GM19467 (cell line): ENCODE results near the gene PTCD2.
"Not testable (repeated sequence)": the region's sequence is repeated elsewhere in the genome, so short reads cannot be mapped to it uniquely, and the experiment has no call there.

Experiments
- ATAC-seq: cut with Tn5 transposase; IDR thresholded peaks from one replicate; pipeline ENCODE4 v1.9.1; 2021; ENCODE audit warnings: mild to moderate bottlenecking, moderate library complexity; ENCODE audit not compliant: unreplicated experiment

PTCD2 gene

GRCh38 chr5:72377910-72378638, 57.9 kb downstream of the PTCD2 start:
- ATAC-seq = no peak

- ATAC-seq = no peak
Observed at GRCh38 chr5:72378639-72379289, 58.6 kb downstream of the PTCD2 start.

DNA sequence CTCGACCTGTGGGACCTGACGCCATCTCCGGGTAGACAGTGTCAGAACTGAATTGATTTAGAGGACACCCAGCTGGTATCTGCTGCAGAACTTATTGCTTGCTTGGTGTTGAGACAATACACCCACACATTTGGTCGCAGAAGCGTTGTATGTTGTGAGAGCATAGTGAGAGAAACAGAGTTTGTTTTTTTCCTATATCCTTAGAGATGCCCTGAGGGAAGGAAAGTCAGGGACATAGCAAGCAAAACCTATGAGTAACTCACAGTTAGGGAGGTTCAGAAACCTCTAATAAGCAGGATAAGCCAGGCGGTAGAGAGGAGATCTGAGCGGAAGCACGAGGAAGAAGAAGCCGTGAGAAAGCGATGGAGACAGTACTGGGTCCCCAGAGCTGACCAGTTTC, 59.8 kb downstream of the PTCD2 start:
- no peak for ATAC-seq

DNA sequence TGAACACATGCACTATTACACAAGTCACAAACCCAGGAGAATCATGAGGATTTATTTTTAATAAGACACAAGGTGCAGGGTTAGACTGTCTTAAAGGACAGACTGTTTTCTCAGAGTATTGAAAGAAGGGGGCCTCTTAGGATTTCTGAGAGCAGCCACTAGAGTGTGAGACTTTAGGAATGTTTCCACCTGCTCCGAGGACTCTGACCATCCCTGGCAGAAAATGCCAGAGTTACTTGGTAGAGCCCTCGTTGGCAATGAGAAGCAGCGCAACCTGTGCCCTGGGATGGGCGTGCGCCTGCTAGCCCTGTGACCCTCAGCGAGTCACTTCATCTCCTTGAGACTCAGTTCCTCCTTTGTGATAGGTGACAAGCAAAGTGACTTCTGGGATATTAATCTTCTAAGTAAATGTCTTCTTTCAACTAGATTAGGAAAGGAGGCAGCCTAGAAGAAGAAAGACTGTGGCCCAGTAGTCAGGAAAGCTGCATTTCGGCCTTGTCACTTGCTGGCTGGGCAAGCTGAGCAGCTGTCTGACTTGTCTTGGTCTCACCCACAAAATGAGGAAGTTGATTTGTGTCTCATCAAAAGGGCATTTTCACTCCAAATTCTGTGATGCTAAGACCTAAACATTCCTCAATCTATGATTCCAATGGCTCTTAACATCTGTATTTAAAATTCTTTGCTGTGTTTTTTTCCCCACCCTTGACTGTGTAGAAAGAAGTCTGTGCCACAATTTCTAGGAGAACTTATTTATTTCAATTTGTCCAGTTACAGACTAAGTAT, 60.5 kb downstream of the PTCD2 start:
- no peak for ATAC-seq

- no peak for ATAC-seq
Observed at GRCh38 chr5:72383280-72383679, 63.1 kb downstream of the PTCD2 start.

- no peak for ATAC-seq
Observed at GRCh38 chr5:72383726-72384125, 63.6 kb downstream of the PTCD2 start.

- ATAC-seq = no peak
Observed at GRCh38 chr5:72386639-72387038, 66.5 kb downstream of the PTCD2 start.

- no peak for ATAC-seq
Observed at GRCh38 chr5:72387985-72388384, 67.8 kb downstream of the PTCD2 start.

GRCh38 chr5:72388646-72389045, 68.5 kb downstream of the PTCD2 start:
- ATAC-seq = no peak

GRCh38 chr5:72390836-72391235, 70.7 kb downstream of the PTCD2 start:
- ATAC-seq = no peak

- no peak for ATAC-seq
Observed at GRCh38 chr5:72392326-72392733, 72.2 kb downstream of the PTCD2 start.

- no peak for ATAC-seq
Observed at GRCh38 chr5:72393052-72393451, 72.9 kb downstream of the PTCD2 start.

GRCh38 chr5:72394688-72395087, 74.5 kb downstream of the PTCD2 start:
- ATAC-seq = no peak

GRCh38 chr5:72397836-72398235, 77.7 kb downstream of the PTCD2 start:
- ATAC-seq = no peak

DNA sequence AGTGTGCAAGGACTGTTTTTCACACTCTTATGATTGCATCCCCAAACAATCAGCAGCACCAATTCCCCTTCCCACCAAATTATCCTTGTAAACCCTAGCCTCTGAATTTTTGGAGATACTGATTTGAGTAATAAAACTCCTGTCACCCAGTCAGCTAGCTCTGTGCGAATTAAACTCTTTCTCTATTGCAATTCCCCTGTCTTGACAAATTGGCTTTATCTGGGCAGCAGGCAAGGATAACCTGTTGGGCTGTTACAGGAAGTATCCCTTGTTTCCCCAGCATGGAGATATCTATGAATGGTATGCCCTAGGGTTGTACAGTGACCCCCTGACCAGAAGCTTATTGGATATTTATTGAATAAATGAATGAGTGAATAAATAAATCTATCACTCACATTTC, 80.8 kb downstream of the PTCD2 start:
- no peak for ATAC-seq

- no peak for ATAC-seq
Observed at GRCh38 chr5:72402381-72402890, 82.3 kb downstream of the PTCD2 start.

GRCh38 chr5:72402959-72403628, 82.9 kb downstream of the PTCD2 start:
- no peak for ATAC-seq

GRCh38 chr5:72404771-72405170, 84.6 kb downstream of the PTCD2 start:
- ATAC-seq = not testable (repeated sequence)

- ATAC-seq = no peak
Observed at GRCh38 chr5:72407078-72407477, 86.9 kb downstream of the PTCD2 start.

- no peak for ATAC-seq
Observed at GRCh38 chr5:72407541-72407940, 87.4 kb downstream of the PTCD2 start.

- no peak for ATAC-seq
Observed at GRCh38 chr5:72408127-72408526, 88.0 kb downstream of the PTCD2 start.
